SHP77 treated with DMSO at 0.1 percent for 48 hours (cell line): ENCODE measurements around the gene ICAM2.

Experiments
- DNase-seq: peaks from one replicate; lab custom pipeline; 2025; lab: John Stamatoyannopoulos, UW

Gene ICAM2

GRCh38 chr17:63974594-63975192, 45.7 kb downstream of the ICAM2 start:
- DNase-seq: no peak

GRCh38 chr17:63973930-63974593, 46.4 kb downstream of the ICAM2 start:
- no peak for DNase-seq

- DNase-seq: no peak
These were observed 47.2 kb downstream of the ICAM2 start for GRCh38 chr17:63973247-63973646.

- DNase-seq: no peak
These were observed 47.6 kb downstream of the ICAM2 start, which contains the start of gene SCN4A for GRCh38 chr17:63972796-63973195. Gene SCN4A (minus strand): TSS chr17:63972918. CDS start chr17:63972841, 77 bp downstream.

- DNase-seq: no peak
These were observed 51.2 kb downstream of the ICAM2 start for GRCh38 chr17:63969278-63969677.

- DNase-seq: no peak
These were observed 52.5 kb downstream of the ICAM2 start for GRCh38 chr17:63967953-63968352.

GRCh38 chr17:63966646-63967264, 53.7 kb downstream of the ICAM2 start:
- no peak for DNase-seq

- no peak for DNase-seq
These were observed 57.3 kb downstream of the ICAM2 start for GRCh38 chr17:63963123-63963522.

GRCh38 chr17:63962298-63962744, 58.1 kb downstream of the ICAM2 start:
- no peak for DNase-seq

- DNase-seq: no peak
These were observed 58.8 kb downstream of the ICAM2 start for GRCh38 chr17:63961355-63962212.

- no peak for DNase-seq
These were observed 60.0 kb downstream of the ICAM2 start for GRCh38 chr17:63960430-63960829.

GRCh38 chr17:63960006-63960405, 60.4 kb downstream of the ICAM2 start:
- no peak for DNase-seq

- DNase-seq: no peak
These were observed 64.0 kb downstream of the ICAM2 start for GRCh38 chr17:63956296-63956920.

- no peak for DNase-seq
These were observed 64.6 kb downstream of the ICAM2 start for GRCh38 chr17:63955791-63956190.

GRCh38 chr17:63955232-63955631, 65.2 kb downstream of the ICAM2 start:
- DNase-seq: no peak

- no peak for DNase-seq
These were observed 65.9 kb downstream of the ICAM2 start for GRCh38 chr17:63954402-63955063.
